HL-60 (cell line): ENCODE measurements around the gene SMARCB1.

Experiments
- DNase-seq, 2 experiments: peaks; one replicate each; pipeline ENCODE4 v3.0.0-alpha.2; 2010 to 2020; ENCODE audit warnings: low read depth in 1 of 2, low spot score in 1 of 2
- H3K27ac ChIP-seq: fragments of 250-450 bp; sonication (Bioruptor Pico); replicated peaks from 2 replicates; pipeline ENCODE4 v1.5.1; 2020; ENCODE audit warnings: mild to moderate bottlenecking, moderate library complexity
- H3K27me3 ChIP-seq: fragments of 250-450 bp; sonication (Bioruptor Pico); 2 replicates; pipeline ENCODE4 v1.5.1; 2021; ENCODE audit warnings: mild to moderate bottlenecking, moderate library complexity; ENCODE audit not compliant: insufficient read depth, poor library complexity, severe bottlenecking
- H3K4me3 ChIP-seq: replicated peaks from 2 replicates; pipeline ENCODE4 v1.5.1; 2011; ENCODE audit warnings: mild to moderate bottlenecking, control low read depth, low read length; ENCODE audit not compliant: insufficient read depth
- CTCF ChIP-seq: IDR thresholded peaks from one replicate; pipeline ENCODE4 v1.5.1; 2011; ENCODE audit warnings: low read length, control low read depth, inconsistent platforms; ENCODE audit not compliant: insufficient read depth
- GABPA ChIP-seq: IDR thresholded peaks from 2 replicates; pipeline ENCODE4 v1.6.1; 2012; ENCODE audit warnings: low read depth
- POLR2AphosphoS5 ChIP-seq: IDR thresholded peaks from 2 replicates; pipeline ENCODE4 v1.6.1; 2012; ENCODE audit warnings: low read depth
- REST ChIP-seq: IDR thresholded peaks from 2 replicates; pipeline ENCODE4 v1.6.1; 2012; ENCODE audit warnings: low read depth; ENCODE audit not compliant: insufficient replicate concordance
- SPI1 ChIP-seq: IDR thresholded peaks from 2 replicates; pipeline ENCODE4 v1.6.1; 2012; ENCODE audit warnings: low read depth, mild to moderate bottlenecking, borderline replicate concordance

The SMARCB1 gene

GRCh38 chr22:23833017-23833751 lies 46.4 kb downstream of the SMARCB1 start:
- no peak for DNase-seq
- Histone ChIP-seq H3K27me3 (no peaks in the 10 kb centered on the region), H3K27ac (no peak overlapping the region), H3K4me3 (no peak overlapping the region)
- no peak for TF ChIP-seq SPI1
- TF ChIP-seq POLR2AphosphoS5: peak; percentile 16; the same call in 1 of the 2 replicates

GRCh38 chr22:23833911-23834317 lies 47.1 kb downstream of the SMARCB1 start:
- Histone ChIP-seq H3K27me3 (no peaks in the 10 kb centered on the region), H3K27ac (no peak overlapping the region), H3K4me3 (no peak overlapping the region)
- TF ChIP-seq POLR2AphosphoS5: no peak
- no peak for TF ChIP-seq CTCF
- TF ChIP-seq REST: no peak
- TF ChIP-seq GABPA: no peak
- no peak for TF ChIP-seq SPI1
- DNase-seq: no peak

GRCh38 chr22:23834406-23834792 lies 47.6 kb downstream of the SMARCB1 start:
- no peak for TF ChIP-seq GABPA
- TF ChIP-seq CTCF: no peak
- TF ChIP-seq POLR2AphosphoS5: no peak
- TF ChIP-seq SPI1: no peak
- TF ChIP-seq REST: no peak
- no peak overlapping the region for H3K27ac ChIP-seq
- H3K27me3 ChIP-seq: no peaks in the 10 kb centered on the region
- DNase-seq: no peak
- no peak overlapping the region for H3K4me3 ChIP-seq

- TF ChIP-seq SPI1 (no peak), REST (no peak), GABPA (no peak), POLR2AphosphoS5 (no peak), CTCF (no peak)
- no peak overlapping the region for H3K27ac ChIP-seq
- DNase-seq: no peak
Observed at GRCh38 chr22:23834793-23835483, 48.2 kb downstream of the SMARCB1 start.

More at GRCh38 chr22:23834793-23835483, 48.2 kb downstream of the SMARCB1 start:
- no peak overlapping the region for H3K4me3 ChIP-seq
- no peaks in the 10 kb centered on the region for H3K27me3 ChIP-seq
